ENCODE data around the gene NFIX. TPM values are rescaled to one million over a fixed set of nuclear protein-coding genes. Genes with fewer than 3 reads are reported as not detected.

The NFIX gene
- total and polyA plus RNA-seq, 2 donors (not counting 1 experiment from before 2014, with no cell fraction given): 0.69 to 5.6 TPM

DNA sequence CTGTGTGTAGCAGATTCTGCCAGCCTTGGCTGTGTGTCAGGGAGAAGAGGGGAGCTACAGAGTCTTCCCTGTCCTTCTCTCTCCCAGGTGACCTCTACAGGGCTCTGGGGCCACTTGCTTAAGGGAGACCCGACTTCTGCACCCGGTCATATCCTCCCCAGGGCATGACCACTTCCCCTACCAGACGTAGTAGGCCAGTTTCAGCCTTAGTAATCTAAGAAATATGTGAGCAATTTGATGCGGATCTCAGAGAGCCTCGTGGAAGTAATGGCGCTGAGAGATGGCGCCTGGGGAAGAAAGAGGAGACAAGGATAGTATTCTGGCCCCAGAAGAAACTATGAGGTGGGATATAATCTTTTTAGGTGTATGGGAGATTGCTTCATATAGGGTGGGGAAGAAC is 41.9 kb downstream of the NFIX start:
- no peaks in the 10 kb centered on the region for H4K20me1 ChIP-seq (ENCODE audit: control insufficient read depth, insufficient read depth, low read length, poor library complexity, severe bottlenecking)
- peaks cover 0 to 10% (median 3%) of the 10 kb centered on the region in 4 experiments for H3K27me3 ChIP-seq (replicated peaks in 1 of 4; ENCODE audit: control extremely low read depth in 1 of 4, control insufficient read depth in 3 of 4, insufficient read depth in 4 of 4, low read length in 3 of 4)
- POLR2A ChIA-PET: no interaction called here
- no peak overlapping the region for H3K9ac ChIP-seq (ENCODE audit: low read length)
- Mint-ChIP-seq H3K9me3 (ENCODE audit: insufficient read depth) (no peaks in the 10 kb centered on the region), H3K4me3 (no peak overlapping the region), H3K4me1 (peaks cover 1% of the 10 kb centered on the region), H3K27me3 (peaks cover 9% of the 10 kb centered on the region), H3K27ac (no peak overlapping the region)
- no peak overlapping the region for H3K4me2 ChIP-seq (replicated peaks; ENCODE audit: low read depth, low read length, poor library complexity, severe bottlenecking)
- CTCF ChIA-PET: no interaction called here
- no peak for ATAC-seq (ENCODE audit: low read depth)
- no peaks in the 10 kb centered on the region for H3K9me3 ChIP-seq (ENCODE audit: control extremely low read depth in 1 of 3, control insufficient read depth in 2 of 3, insufficient read depth in 1 of 3, low read length in 2 of 3)
- intact Hi-C loops (cut with micrococcal nuclease): no loop called here
- H3K4me1 ChIP-seq (ENCODE audit: control insufficient read depth in 2 of 2, insufficient read depth in 2 of 2, low read length in 2 of 2): no peaks in the 10 kb centered on the region
- no peak overlapping the region for H3K4me3 ChIP-seq (ENCODE audit: control extremely low read depth in 1 of 5, extremely low read depth in 1 of 5, insufficient read depth in 1 of 5, low read depth in 2 of 5, low read length in 4 of 5)
- no peaks in the 10 kb centered on the region for H3K79me2 ChIP-seq (ENCODE audit: control insufficient read depth, insufficient read depth, low read length)
- H3K27ac ChIP-seq (ENCODE audit: low read length in 2 of 2): no peak overlapping the region
- H2AFZ ChIP-seq (ENCODE audit: insufficient read depth, low read depth, low read length, poor library complexity, severe bottlenecking): no peak overlapping the region
- no peaks in the 10 kb centered on the region for H3K36me3 ChIP-seq (replicated peaks in 1 of 2; ENCODE audit: control extremely low read depth in 1 of 2, control insufficient read depth in 1 of 2, extremely low read depth in 1 of 2, insufficient read depth in 2 of 2, low read length in 1 of 2)
- TF ChIP-seq, protein P1, sequence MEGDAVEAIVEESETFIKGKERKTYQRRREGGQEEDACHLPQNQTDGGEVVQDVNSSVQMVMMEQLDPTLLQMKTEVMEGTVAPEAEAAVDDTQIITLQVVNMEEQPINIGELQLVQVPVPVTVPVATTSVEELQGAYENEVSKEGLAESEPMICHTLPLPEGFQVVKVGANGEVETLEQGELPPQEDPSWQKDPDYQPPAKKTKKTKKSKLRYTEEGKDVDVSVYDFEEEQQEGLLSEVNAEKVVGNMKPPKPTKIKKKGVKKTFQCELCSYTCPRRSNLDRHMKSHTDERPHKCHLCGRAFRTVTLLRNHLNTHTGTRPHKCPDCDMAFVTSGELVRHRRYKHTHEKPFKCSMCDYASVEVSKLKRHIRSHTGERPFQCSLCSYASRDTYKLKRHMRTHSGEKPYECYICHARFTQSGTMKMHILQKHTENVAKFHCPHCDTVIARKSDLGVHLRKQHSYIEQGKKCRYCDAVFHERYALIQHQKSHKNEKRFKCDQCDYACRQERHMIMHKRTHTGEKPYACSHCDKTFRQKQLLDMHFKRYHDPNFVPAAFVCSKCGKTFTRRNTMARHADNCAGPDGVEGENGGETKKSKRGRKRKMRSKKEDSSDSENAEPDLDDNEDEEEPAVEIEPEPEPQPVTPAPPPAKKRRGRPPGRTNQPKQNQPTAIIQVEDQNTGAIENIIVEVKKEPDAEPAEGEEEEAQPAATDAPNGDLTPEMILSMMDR (IDR thresholded peaks at IDR 0.05): no peak
- TF ChIP-seq EZH2 (IDR thresholded peaks at IDR 0.05; ENCODE audit: borderline replicate concordance, insufficient read depth, low read depth, low read length, poor library complexity, severe bottlenecking): no peak
- DNase-seq: no peak
- 72% methylated on average over 4 of the region's 7 CpGs for WGBS (ENCODE audit: insufficient coverage)

DNA sequence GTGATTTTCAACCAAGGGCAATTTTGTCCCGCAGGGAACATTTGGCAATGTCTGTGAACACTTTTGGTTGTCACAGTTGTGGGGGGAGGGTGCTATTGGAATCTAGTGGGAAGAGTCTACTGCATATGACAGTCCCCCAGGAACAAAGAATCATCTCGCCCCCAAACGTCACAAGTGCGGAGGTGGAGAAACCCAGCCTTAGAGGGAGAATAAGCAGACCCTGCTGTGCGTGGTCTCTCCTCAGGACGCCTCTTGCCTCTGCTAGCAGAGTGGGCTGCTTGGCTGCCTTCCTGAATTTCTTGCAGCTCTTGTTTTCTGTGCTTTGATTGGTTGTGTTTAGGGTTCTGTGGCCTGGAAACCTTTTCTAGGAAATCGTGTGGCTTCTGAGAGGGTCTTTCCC is 42.5 kb downstream of the NFIX start:
- no peaks in the 10 kb centered on the region for H3K9me3 ChIP-seq (ENCODE audit: control extremely low read depth in 1 of 3, control insufficient read depth in 2 of 3, insufficient read depth in 1 of 3, low read length in 2 of 3)
- no peak overlapping the region for H3K4me2 ChIP-seq (replicated peaks; ENCODE audit: low read depth, low read length, poor library complexity, severe bottlenecking)
- WGBS (ENCODE audit: insufficient coverage): 83% methylated on average over 6 of the region's 7 CpGs
- peaks cover 9% of the 10 kb centered on the region for H3K27me3 Mint-ChIP-seq
- H3K9ac ChIP-seq (ENCODE audit: low read length): no peak overlapping the region
- ATAC-seq (ENCODE audit: low read depth) (no peak), DNase-seq (no peak)
- H4K20me1 ChIP-seq (ENCODE audit: control insufficient read depth, insufficient read depth, low read length, poor library complexity, severe bottlenecking): no peaks in the 10 kb centered on the region
- H3K79me2 ChIP-seq (ENCODE audit: control insufficient read depth, insufficient read depth, low read length): no peaks in the 10 kb centered on the region
- H3K4me1 ChIP-seq (ENCODE audit: control insufficient read depth in 2 of 2, insufficient read depth in 2 of 2, low read length in 2 of 2): no peaks in the 10 kb centered on the region
- H3K27ac ChIP-seq (ENCODE audit: low read length in 2 of 2): no peak overlapping the region
- no peak overlapping the region for H3K4me3 Mint-ChIP-seq
- POLR2A ChIA-PET: no interaction called here
- H3K27me3 ChIP-seq (replicated peaks in 1 of 4; ENCODE audit: control extremely low read depth in 1 of 4, control insufficient read depth in 3 of 4, insufficient read depth in 4 of 4, low read length in 3 of 4): peaks cover 0 to 10% (median 3%) of the 10 kb centered on the region in 4 experiments
- H3K9me3 Mint-ChIP-seq (ENCODE audit: insufficient read depth): no peaks in the 10 kb centered on the region
- H3K4me3 ChIP-seq (ENCODE audit: control extremely low read depth in 1 of 5, extremely low read depth in 1 of 5, insufficient read depth in 1 of 5, low read depth in 2 of 5, low read length in 4 of 5): no peak overlapping the region
- intact Hi-C loops (cut with micrococcal nuclease): no loop called here
- TF ChIP-seq, protein P1 (IDR thresholded peaks at IDR 0.05): no peak
- TF ChIP-seq EZH2 (IDR thresholded peaks at IDR 0.05; ENCODE audit: borderline replicate concordance, insufficient read depth, low read depth, low read length, poor library complexity, severe bottlenecking): no peak
- no peak overlapping the region for H2AFZ ChIP-seq (ENCODE audit: insufficient read depth, low read depth, low read length, poor library complexity, severe bottlenecking)
- H3K27ac Mint-ChIP-seq: no peak overlapping the region
- H3K36me3 ChIP-seq (replicated peaks in 1 of 2; ENCODE audit: control extremely low read depth in 1 of 2, control insufficient read depth in 1 of 2, extremely low read depth in 1 of 2, insufficient read depth in 2 of 2, low read length in 1 of 2): no peaks in the 10 kb centered on the region
- CTCF ChIA-PET: interaction anchor here (1.1 kb wide), 1 partner anchor 57 kb away, joined by 3 read pairs; no protein-coding TSS in a partner anchor
- peaks cover 1% of the 10 kb centered on the region for H3K4me1 Mint-ChIP-seq
